Esophagus squamous epithelium (tissue), 5 donors: ENCODE measurements around the gene GABARAPL2. TPM values are rescaled to one million over a fixed set of nuclear protein-coding genes. Genes with fewer than 3 reads are reported as not detected.
A peak's percentile ranks its signal among the peaks of the same experiment; 100 is the strongest.

Experiments
- DNase-seq: peaks from one replicate; lab custom pipeline; 2025; lab: John Stamatoyannopoulos, UW
- H3K27ac ChIP-seq, 4 donors: fragments of 200-600 bp; sonication (generic); one replicate each; pipeline ENCODE4 v1.5.1; 2016 to 2019; ENCODE audit warnings: mild to moderate bottlenecking in 1 of 4
- H3K27me3 ChIP-seq, 4 donors: fragments of 200-600 bp; sonication (generic); 1 replicate in 3 of 4; 2 replicates in 1 of 4; pipeline versions ENCODE4 v1.5.1 to v1.6.0; 2017 to 2021; ENCODE audit warnings: antibody characterized with exemption in 1 of 4
- H3K36me3 ChIP-seq, 3 donors: fragments of 200-600 bp; sonication (generic); one replicate each; pipeline ENCODE4 v1.5.1; 2016 to 2019
- H3K4me1 ChIP-seq, 3 donors: fragments of 200-600 bp; sonication (generic); one replicate each; pipeline ENCODE4 v1.5.1; 2017 to 2019
- H3K4me3 ChIP-seq, 4 donors: fragments of 200-600 bp; sonication (generic); 1 replicate in 3 of 4; 2 replicates in 1 of 4; pipeline ENCODE4 v1.5.1; 2016 to 2019; ENCODE audit warnings: mild to moderate bottlenecking in 2 of 4, moderate library complexity in 1 of 4
- H3K9me3 ChIP-seq, 3 donors: fragments of 200-600 bp; sonication (generic); one replicate each; pipeline ENCODE4 v1.5.1; 2016 to 2019
- CTCF ChIP-seq, 6 experiments: fragments of 450-650 bp in 4 of 6; fragments of 200-600 bp in 2 of 6; sonication (generic) in 2 of 6; IDR thresholded peaks; one replicate each; pipeline ENCODE4 v1.5.1; 2016 to 2019; ENCODE audit warnings: antibody characterized with exemption in 6 of 6, mild to moderate bottlenecking in 4 of 6, moderate library complexity in 4 of 6
- POLR2A ChIP-seq, 4 donors: fragments of 450-650 bp; IDR thresholded peaks; one replicate each; pipeline ENCODE4 v1.6.1; 2017; ENCODE audit warnings: antibody characterized with exemption in 4 of 4, mild to moderate bottlenecking in 4 of 4, moderate library complexity in 3 of 4
- WGBS, 2 donors: methylation state at CpG; one replicate each; pipeline ENCODE4 v1.1.5; 2018; 5-methylcytosine and 5-hydroxymethylcytosine counted together
- intact Hi-C: fragments of 100-400 bp; cut with DNase I; formaldehyde crosslinking; loops from one replicate; pipeline ENCODE4 v1.15.0; 2022
- total RNA-seq, 4 donors: library from RNA; depleted of rRNA; stranded (reverse); fragments of >200 nt; gene quantifications; one replicate each; pipeline ENCODE4 v1.1.0, GENCODE V29; 2016
- donor health status: DM: yes; HTN: yes; CAD: no.

The GABARAPL2 gene
- total RNA-seq, 4 donors from 2014 or later: 47.4 to 75.0 (median 65.2) TPM

GRCh38 chr16:75565640-75566039 is 539 bp upstream of the GABARAPL2 start:
- Histone ChIP-seq H3K9me3 (no peaks in the 10 kb centered on the region), H3K27ac (peak overlapping the region; percentile 69 to 92 (median 88)), H3K4me3 (peak overlapping the region; percentile 73 to 87 (median 78)), H3K36me3 (peaks cover 9 to 28% (median 12%) of the 10 kb centered on the region in 3 donors), H3K27me3 (no peaks in the 10 kb centered on the region), H3K4me1 (peaks cover 13 to 50% (median 28%) of the 10 kb centered on the region in 3 donors)
- DNase-seq: no peak
- intact Hi-C loops: no loop called here
- WGBS, 2 donors: 15% methylated on average over 15 of the region's 15 CpGs
- TF ChIP-seq CTCF (IDR thresholded peaks at IDR 0.05): no peak
- no peak for TF ChIP-seq POLR2A (IDR thresholded peaks at IDR 0.05)

- intact Hi-C loops: no loop called here
- Histone ChIP-seq H3K4me1 (peaks cover 13 to 58% (median 28%) of the 10 kb centered on the region in 3 donors), H3K36me3 (peaks cover 11 to 40% (median 15%) of the 10 kb centered on the region in 3 donors), H3K4me3 (peak overlapping the region; percentile 73 to 87 (median 78)), H3K27me3 (no peaks in the 10 kb centered on the region), H3K9me3 (no peaks in the 10 kb centered on the region), H3K27ac (peak overlapping the region; percentile 69 to 92 (median 88))
- no peak for DNase-seq
- TF ChIP-seq POLR2A (IDR thresholded peaks at IDR 0.05) (no peak), CTCF (IDR thresholded peaks at IDR 0.05) (no peak)
- 0% methylated on average over 6 of the region's 32 CpGs; no CpG with 5 or more reads in 1 of the 2 donors for WGBS, 2 donors
These were observed 628 bp downstream of the GABARAPL2 start for GRCh38 chr16:75566758-75567255.

- intact Hi-C loops: no loop called here
- Histone ChIP-seq H3K27me3 (no peaks in the 10 kb centered on the region), H3K27ac (no peak overlapping the region), H3K9me3 (no peaks in the 10 kb centered on the region), H3K4me3 (peak overlapping the region in 1 of 4 donors; percentile 78), H3K4me1 (peaks cover 13 to 66% (median 28%) of the 10 kb centered on the region in 3 donors), H3K36me3 (peaks cover 12 to 51% (median 21%) of the 10 kb centered on the region in 3 donors)
- no peak for DNase-seq
- WGBS, 2 donors: 83 to 97% methylated on average over 4 of the region's 4 CpGs
- TF ChIP-seq POLR2A (IDR thresholded peaks at IDR 0.05): no peak
- TF ChIP-seq CTCF (IDR thresholded peaks at IDR 0.05): no peak
These were observed 1.7 kb downstream of the GABARAPL2 start for GRCh38 chr16:75567911-75568310.

- peaks cover 17 to 77% (median 30%) of the 10 kb centered on the region in 3 donors for H3K36me3 ChIP-seq
- intact Hi-C loops: no loop called here
- no peak for TF ChIP-seq POLR2A (IDR thresholded peaks at IDR 0.05)
- TF ChIP-seq CTCF (IDR thresholded peaks at IDR 0.05): no peak
- 60 to 76% methylated on average over 4 to 5 of the region's 5 CpGs for WGBS, 2 donors
- H3K4me3 ChIP-seq: no peak overlapping the region
- H3K4me1 ChIP-seq: peaks cover 8 to 63% (median 25%) of the 10 kb centered on the region in 3 donors
- H3K9me3 ChIP-seq: no peaks in the 10 kb centered on the region
- no peak overlapping the region for H3K27ac ChIP-seq
- no peak for DNase-seq
- no peaks in the 10 kb centered on the region for H3K27me3 ChIP-seq
These were observed 4.4 kb downstream of the GABARAPL2 start for GRCh38 chr16:75570396-75571065.

GRCh38 chr16:75572864-75573542 is 6.8 kb downstream of the GABARAPL2 start:
- H3K27me3 ChIP-seq: no peaks in the 10 kb centered on the region
- no peak overlapping the region for H3K27ac ChIP-seq
- no peak for DNase-seq
- peaks cover 0 to 45% (median 10%) of the 10 kb centered on the region in 3 donors for H3K4me1 ChIP-seq
- H3K36me3 ChIP-seq: peaks cover 17 to 100% (median 47%) of the 10 kb centered on the region in 3 donors
- no peaks in the 10 kb centered on the region for H3K9me3 ChIP-seq
- intact Hi-C loops: no loop called here
- no peak for TF ChIP-seq CTCF (IDR thresholded peaks at IDR 0.05)
- TF ChIP-seq POLR2A (IDR thresholded peaks at IDR 0.05): no peak
- no peak overlapping the region for H3K4me3 ChIP-seq
- 39 to 70% methylated on average over 3 of the region's 3 CpGs for WGBS, 2 donors
